GM19452 (cell line): ENCODE results near the gene ZNF701.

ENCODE experiments used
- ATAC-seq: cut with Tn5 transposase; IDR thresholded peaks from one replicate; pipeline ENCODE4 v1.9.1; 2021; ENCODE audit not compliant: unreplicated experiment

ZNF701 gene

DNA sequence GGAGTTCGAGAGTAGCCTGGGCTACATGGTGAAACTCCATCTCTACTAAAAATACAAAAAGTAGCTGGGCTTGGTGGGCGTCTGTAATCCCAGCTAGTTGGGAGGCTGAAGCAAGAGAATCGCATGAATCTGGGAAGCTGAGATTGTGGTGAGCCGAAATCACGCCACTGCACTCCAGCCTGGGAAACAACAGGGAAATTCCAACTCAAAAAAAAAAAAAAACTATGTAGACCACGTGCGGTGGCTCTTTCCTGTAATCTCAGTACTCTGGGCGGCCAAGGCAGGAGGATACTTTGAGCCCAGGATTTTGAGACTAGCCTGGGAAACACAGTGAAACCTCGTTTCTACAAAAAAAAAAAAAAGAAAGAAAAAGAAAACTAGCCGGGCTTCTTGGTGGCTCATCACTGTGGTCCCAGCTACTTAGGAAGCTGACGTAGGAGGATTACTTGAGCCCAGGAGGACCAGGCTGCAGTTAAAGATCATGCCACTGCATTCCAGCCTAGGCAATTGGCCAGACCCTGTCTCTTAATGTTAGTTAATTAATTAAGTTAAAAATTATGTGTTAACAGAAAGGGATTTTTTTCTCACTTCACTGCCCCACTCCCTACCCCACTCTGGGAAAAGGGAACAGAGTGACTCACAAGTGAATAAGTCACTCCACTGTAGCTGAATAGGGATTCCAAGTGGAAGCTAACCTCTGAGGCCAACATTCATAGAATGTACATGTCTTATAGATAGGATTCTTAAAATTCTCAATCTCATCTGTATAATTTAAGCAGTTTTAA lies 65.9 kb downstream of the ZNF701 start:
- ATAC-seq = no peak
